ENCODE results near the gene ARFGEF2. TPM values are rescaled to one million over a fixed set of nuclear protein-coding genes. Genes with fewer than 3 reads are reported as not detected.

The ARFGEF2 gene
- total and polyA plus RNA-seq, 2 of the 4 experiments (the other 2 are of a cell fraction): 10.3 to 39.1 TPM

DNA sequence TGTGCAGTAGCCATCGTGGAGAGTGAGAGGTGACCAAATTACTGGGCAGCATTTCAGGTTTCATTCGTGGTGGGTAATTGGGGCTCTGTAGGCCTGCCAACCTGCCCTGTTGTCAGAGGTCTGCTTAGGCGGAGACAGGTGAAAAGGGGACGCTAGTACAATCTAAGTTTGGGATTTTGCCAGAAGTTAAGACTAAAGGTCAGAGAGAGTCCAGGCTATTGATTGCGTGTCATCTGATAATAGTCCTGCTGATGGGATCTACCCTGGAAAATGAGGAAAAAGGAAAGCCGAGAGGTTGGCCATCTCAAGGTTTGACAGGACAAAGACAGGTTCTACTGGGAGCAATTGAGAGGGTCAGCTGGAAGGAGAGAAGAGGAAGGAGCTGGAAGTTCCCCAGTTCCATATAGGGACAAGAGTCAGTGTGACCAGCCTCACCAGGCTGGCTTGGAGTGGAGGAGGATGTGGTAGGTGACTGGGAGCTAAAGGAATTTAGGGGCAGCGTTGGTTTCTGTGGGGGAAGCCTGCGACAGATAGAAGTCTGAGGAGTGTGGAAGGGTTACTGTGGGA lies 10.9 kb downstream of the ARFGEF2 start:
- H3K56ac ChIP-seq (ENCODE audit: extremely low read depth, insufficient read depth, low read length): no peak overlapping the region
- peak overlapping the region; percentile 56; the same call in 1 of the 2 replicates for H3K23ac ChIP-seq (ENCODE audit: low read depth, low read length)
- H3K4ac ChIP-seq (ENCODE audit: low read depth, low read length): peak overlapping the region; percentile 86
- H2BK120ac ChIP-seq (ENCODE audit: low read depth, low read length): peak overlapping the region; percentile 89
- peak overlapping the region; percentile 69 to 75 for H4K8ac ChIP-seq (ENCODE audit: low read depth in 2 of 2, low read length in 2 of 2)
- peak overlapping the region; percentile 74 for H4K91ac ChIP-seq (ENCODE audit: insufficient read depth, low read depth, low read length)
- peak overlapping the region; percentile 31; the same call in 1 of the 2 replicates for H4K5ac ChIP-seq (ENCODE audit: low read depth, low read length)
- H2AK5ac ChIP-seq (ENCODE audit: low read depth, low read length): peak overlapping the region; percentile 96
- peak overlapping the region; percentile 92 for H2BK20ac ChIP-seq (ENCODE audit: low read depth, low read length)
- H3K9me1 ChIP-seq (ENCODE audit: insufficient read depth, low read length): peaks cover 27% of the 10 kb centered on the region
- no peak overlapping the region for H3K4me3 ChIP-seq (ENCODE audit: insufficient read depth, low read depth, low read length)
- H2AFZ ChIP-seq (replicated peaks; ENCODE audit: low read length, poor library complexity): peak overlapping the region; percentile 23
- peak overlapping the region; percentile 91 for H2AK9ac ChIP-seq (replicated peaks; ENCODE audit: low read depth, low read length, poor library complexity)
- H2BK15ac ChIP-seq (ENCODE audit: low read depth, low read length): peak overlapping the region; percentile 87; the same call in 2 of the 3 replicates
- POLR2A ChIA-PET (ENCODE audit: unreplicated experiment): interaction anchor here (0.7 kb wide), 1 partner anchor 1626 kb away, joined by 3 read pairs; no protein-coding TSS in a partner anchor
- H3K36me3 ChIP-seq (ENCODE audit: control insufficient read depth, insufficient read depth, low read length): no peaks in the 10 kb centered on the region
- intact Hi-C loops (cut with micrococcal nuclease): no loop called here
- no TSS peak for BruUV-seq (replicated peaks)
- DNase-seq (peak; percentile 44), ATAC-seq (ENCODE audit: low read depth) (peak; percentile 40)
- H4K20me1 ChIP-seq (ENCODE audit: insufficient read depth, low read length): peaks cover 54% of the 10 kb centered on the region
- no peak overlapping the region for H3K18ac ChIP-seq (ENCODE audit: low read depth, low read length)
- no peaks in the 10 kb centered on the region for H3K9me3 ChIP-seq (ENCODE audit: control insufficient read depth, insufficient read depth, low read length)
- H3K9ac ChIP-seq (ENCODE audit: low read depth, low read length): no peak overlapping the region
- H3K27ac ChIP-seq (ENCODE audit: insufficient read depth, low read length): no peak overlapping the region; the same call in 1 of the 2 replicates
- H3K4me2 ChIP-seq (ENCODE audit: low read depth, low read length): peak overlapping the region; percentile 27; the same call in 1 of the 2 replicates
- peaks cover 21% of the 10 kb centered on the region for H3K4me1 ChIP-seq (ENCODE audit: control insufficient read depth, insufficient read depth, low read length)
- H3K27me3 ChIP-seq (ENCODE audit: control insufficient read depth, insufficient read depth, low read length): no peaks in the 10 kb centered on the region
- 72% methylated on average over 5 of the region's 8 CpGs; no CpG with 5 or more reads in 1 of the 2 experiments for WGBS, 2 experiments (ENCODE audit: extremely low coverage in 2 of 2, insufficient read length in 1 of 2)
- peak overlapping the region; percentile 76 for H2BK5ac ChIP-seq (ENCODE audit: low read depth, low read length, poor library complexity, severe bottlenecking)
- TF ChIP-seq SMC3 (IDR thresholded peaks at IDR 0.05; ENCODE audit: low read depth, low read length) (no peak), CHD1 (IDR thresholded peaks at IDR 0.05; ENCODE audit: low read depth, low read length) (no peak), POLR2A (IDR thresholded peaks at IDR 0.05; ENCODE audit: low read depth, low read length) (no peak), MAZ (IDR thresholded peaks at IDR 0.05; ENCODE audit: borderline replicate concordance, low read depth, low read length) (no peak), BHLHE40 (IDR thresholded peaks at IDR 0.05; ENCODE audit: low read depth, low read length) (no peak), MAFK (IDR thresholded peaks at IDR 0.05; ENCODE audit: low read depth, low read length) (no peak), RCOR1 (IDR thresholded peaks at IDR 0.05; ENCODE audit: insufficient replicate concordance, low read length) (no peak), RAD21 (IDR thresholded peaks at IDR 0.05; ENCODE audit: low read length) (no peak), CEBPB (IDR thresholded peaks at IDR 0.05; ENCODE audit: low read depth, low read length) (no peak)
- TF ChIP-seq, protein P1, sequence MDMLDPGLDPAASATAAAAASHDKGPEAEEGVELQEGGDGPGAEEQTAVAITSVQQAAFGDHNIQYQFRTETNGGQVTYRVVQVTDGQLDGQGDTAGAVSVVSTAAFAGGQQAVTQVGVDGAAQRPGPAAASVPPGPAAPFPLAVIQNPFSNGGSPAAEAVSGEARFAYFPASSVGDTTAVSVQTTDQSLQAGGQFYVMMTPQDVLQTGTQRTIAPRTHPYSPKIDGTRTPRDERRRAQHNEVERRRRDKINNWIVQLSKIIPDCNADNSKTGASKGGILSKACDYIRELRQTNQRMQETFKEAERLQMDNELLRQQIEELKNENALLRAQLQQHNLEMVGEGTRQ (IDR thresholded peaks at IDR 0.05; ENCODE audit: low read depth, low read length): no peak
- TF ChIP-seq, protein P2, sequence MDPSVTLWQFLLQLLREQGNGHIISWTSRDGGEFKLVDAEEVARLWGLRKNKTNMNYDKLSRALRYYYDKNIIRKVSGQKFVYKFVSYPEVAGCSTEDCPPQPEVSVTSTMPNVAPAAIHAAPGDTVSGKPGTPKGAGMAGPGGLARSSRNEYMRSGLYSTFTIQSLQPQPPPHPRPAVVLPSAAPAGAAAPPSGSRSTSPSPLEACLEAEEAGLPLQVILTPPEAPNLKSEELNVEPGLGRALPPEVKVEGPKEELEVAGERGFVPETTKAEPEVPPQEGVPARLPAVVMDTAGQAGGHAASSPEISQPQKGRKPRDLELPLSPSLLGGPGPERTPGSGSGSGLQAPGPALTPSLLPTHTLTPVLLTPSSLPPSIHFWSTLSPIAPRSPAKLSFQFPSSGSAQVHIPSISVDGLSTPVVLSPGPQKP (IDR thresholded peaks at IDR 0.05; ENCODE audit: borderline replicate concordance, low read depth, low read length): no peak
- TF ChIP-seq, protein P3, sequence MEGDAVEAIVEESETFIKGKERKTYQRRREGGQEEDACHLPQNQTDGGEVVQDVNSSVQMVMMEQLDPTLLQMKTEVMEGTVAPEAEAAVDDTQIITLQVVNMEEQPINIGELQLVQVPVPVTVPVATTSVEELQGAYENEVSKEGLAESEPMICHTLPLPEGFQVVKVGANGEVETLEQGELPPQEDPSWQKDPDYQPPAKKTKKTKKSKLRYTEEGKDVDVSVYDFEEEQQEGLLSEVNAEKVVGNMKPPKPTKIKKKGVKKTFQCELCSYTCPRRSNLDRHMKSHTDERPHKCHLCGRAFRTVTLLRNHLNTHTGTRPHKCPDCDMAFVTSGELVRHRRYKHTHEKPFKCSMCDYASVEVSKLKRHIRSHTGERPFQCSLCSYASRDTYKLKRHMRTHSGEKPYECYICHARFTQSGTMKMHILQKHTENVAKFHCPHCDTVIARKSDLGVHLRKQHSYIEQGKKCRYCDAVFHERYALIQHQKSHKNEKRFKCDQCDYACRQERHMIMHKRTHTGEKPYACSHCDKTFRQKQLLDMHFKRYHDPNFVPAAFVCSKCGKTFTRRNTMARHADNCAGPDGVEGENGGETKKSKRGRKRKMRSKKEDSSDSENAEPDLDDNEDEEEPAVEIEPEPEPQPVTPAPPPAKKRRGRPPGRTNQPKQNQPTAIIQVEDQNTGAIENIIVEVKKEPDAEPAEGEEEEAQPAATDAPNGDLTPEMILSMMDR (conservative IDR thresholded peaks at IDR 0.05; ENCODE audit: low read depth, low read length): no peak
- peak overlapping the region; percentile 90 for H3K14ac ChIP-seq (replicated peaks; ENCODE audit: low read depth, low read length)
- H3K79me1 ChIP-seq (ENCODE audit: low read depth in 1 of 2, low read length in 2 of 2): peaks cover 42 to 67% of the 10 kb centered on the region in 2 experiments
- dilution Hi-C loops (cut with HindIII; ENCODE audit: low sequenced_read_pairs, unreplicated experiment): no loop called here
- CTCF ChIA-PET: interaction anchor here (0.6 kb wide), 1 partner anchor 115 kb away, joined by 3 read pairs; no protein-coding TSS in a partner anchor
- in situ Hi-C loops (cut with MboI; ENCODE audit: low sequenced_read_pairs): no loop called here

Data from IMR-90 (cell line).